ENCODE measurements around the gene FMNL2. TPM values are rescaled to one million over a fixed set of nuclear protein-coding genes. Genes with fewer than 3 reads are reported as not detected.

The FMNL2 gene
- total RNA-seq, 1 experiment from 2014 or later, result 33.6 TPM

GRCh38 chr2:152337511-152337903 is 2.5 kb downstream of the FMNL2 start:
- no peak overlapping the region for H3K14ac ChIP-seq (ENCODE audit: insufficient read depth, low read length)
- WGBS (ENCODE audit: extremely low coverage, insufficient read length, low lambda C conversion rate), result no CpG with 5 or more reads among the region's 2 CpGs
- no peak for DNase-seq
- H3K4me1 ChIP-seq (ENCODE audit: insufficient read depth, low read length), result no peaks in the 10 kb centered on the region
- H2BK5ac ChIP-seq (ENCODE audit: insufficient read length, low read length), result no peak overlapping the region
- H3K23me2 ChIP-seq (ENCODE audit: insufficient read length, low read depth, low read length, poor library complexity, severe bottlenecking), result peaks cover 12% of the 10 kb centered on the region
- H3K23ac ChIP-seq (ENCODE audit: insufficient read length, low read depth, low read length), result no peak overlapping the region
- H3K4me2 ChIP-seq (ENCODE audit: insufficient read depth, insufficient read length, low read length), result peak overlapping the region; percentile 73
- peaks cover 6% of the 10 kb centered on the region for H3K79me1 ChIP-seq (ENCODE audit: insufficient read depth, low read depth, low read length, poor library complexity, severe bottlenecking)
- no peak overlapping the region for H2AFZ ChIP-seq (ENCODE audit: low read length)
- Mint-ChIP-seq H3K9me3 (no peaks in the 10 kb centered on the region; a peak in 1 of 5 replicates), H3K4me1 (peaks cover 43 to 45% of the 10 kb centered on the region in 2 experiments), H3K36me3 (ENCODE audit: insufficient read depth in 1 of 3, low read depth in 3 of 3) (peaks cover 0 to 2% (median 0%) of the 10 kb centered on the region in 3 experiments; a peak in 3 of 7 replicates), H3K27me3 (ENCODE audit: low read depth) (peaks cover 9% of the 10 kb centered on the region), H3K4me3 (peak overlapping the region; percentile 89 to 92), H3K27ac (no peak overlapping the region)
- H3K27me3 ChIP-seq (ENCODE audit: insufficient read depth, low read length), result no peaks in the 10 kb centered on the region
- no peak overlapping the region for H4K91ac ChIP-seq (ENCODE audit: insufficient read length, low read depth, low read length)
- H3K9me3 ChIP-seq (ENCODE audit: control insufficient read depth, low read depth, low read length), result no peaks in the 10 kb centered on the region
- H2BK120ac ChIP-seq (ENCODE audit: low read depth, low read length, poor library complexity, severe bottlenecking), result no peak overlapping the region
- H3K56ac ChIP-seq (ENCODE audit: insufficient read length, low read depth, low read length), result no peak overlapping the region
- no peak overlapping the region for H3K9ac ChIP-seq (ENCODE audit: extremely low read depth, insufficient read length, low read length)
- H2AK5ac ChIP-seq (ENCODE audit: insufficient read length, low read length), result no peak overlapping the region
- H3K27ac ChIP-seq (ENCODE audit: insufficient read length, low read depth, low read length), result no peak overlapping the region
- no peaks in the 10 kb centered on the region for H4K20me1 ChIP-seq (ENCODE audit: control insufficient read depth, insufficient read depth, insufficient read length)
- TF ChIP-seq CTCF (conservative IDR thresholded peaks at IDR 0.05), result no peak
- no peak overlapping the region for H4K5ac ChIP-seq (ENCODE audit: insufficient read length, low read depth, low read length)
- H4K8ac ChIP-seq (replicated peaks; ENCODE audit: insufficient read length, low read depth, low read length), result no peak overlapping the region
- H2BK12ac ChIP-seq (ENCODE audit: insufficient read length, low read depth, low read length), result no peak overlapping the region
- H3K79me2 ChIP-seq (ENCODE audit: insufficient read depth, low read length), result peaks cover 10% of the 10 kb centered on the region; the same call in 1 of the 2 replicates
- no peak overlapping the region for H3K4ac ChIP-seq (ENCODE audit: low read depth, low read length)
- H3T11ph ChIP-seq (ENCODE audit: low read length), result no peak overlapping the region
- H3K18ac ChIP-seq (ENCODE audit: insufficient read length, low read depth, low read length), result no peak overlapping the region
- H2BK15ac ChIP-seq (ENCODE audit: low read depth, low read length), result no peak overlapping the region
- no peak overlapping the region for H2BK20ac ChIP-seq (ENCODE audit: low read depth, low read length, poor library complexity, severe bottlenecking)

Measured in H9 (cell line).